T-helper 1 cell treated with Interleukin-12 subunit alpha and Interleukin-12 subunit beta and Interleukin-4 antibody, amounts not matched to agents 30 ng/mL and 1 ng/mL, for 36 hours (primary cell): ENCODE results near the gene NRGN. TPM values are rescaled to one million over a fixed set of nuclear protein-coding genes. Genes with fewer than 3 reads are reported as not detected.

ENCODE experiments used
- intact Hi-C: fragments of 100-400 bp; cut with micrococcal nuclease; formaldehyde crosslinking; loops from one replicate; pipeline ENCODE4 v1.15.1; 2024
- total RNA-seq: library from RNA; stranded (reverse); gene quantifications from 2 replicates; pipeline ENCODE4 v1.2.3, GENCODE V29; 2022

The NRGN gene
- total RNA-seq, 1 donor from 2014 or later: 3.1 TPM

- intact Hi-C loops: no loop called here
Measured at GRCh38 chr11:124776865-124777645, 37.3 kb downstream of the NRGN start.

DNA sequence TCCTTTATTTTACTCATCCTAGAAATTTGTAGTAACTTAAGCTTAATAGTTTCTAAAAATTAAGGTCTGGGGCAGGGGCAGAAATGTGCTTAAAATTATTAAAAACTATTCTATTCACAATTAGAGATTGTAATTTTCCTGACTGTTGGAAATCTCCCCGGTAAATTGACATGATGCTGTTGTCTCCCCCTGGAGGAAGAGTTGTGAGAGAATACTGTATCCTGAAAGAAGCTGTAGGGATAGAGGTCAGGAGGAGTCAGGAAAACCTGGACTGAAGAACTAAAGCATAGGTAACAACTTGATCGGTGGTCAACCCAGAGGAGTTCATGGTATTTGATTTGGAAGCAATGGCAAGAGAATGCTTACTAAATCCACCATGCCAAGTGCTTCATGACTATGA is 38.5 kb downstream of the NRGN start:
- intact Hi-C loops: no loop called here

DNA sequence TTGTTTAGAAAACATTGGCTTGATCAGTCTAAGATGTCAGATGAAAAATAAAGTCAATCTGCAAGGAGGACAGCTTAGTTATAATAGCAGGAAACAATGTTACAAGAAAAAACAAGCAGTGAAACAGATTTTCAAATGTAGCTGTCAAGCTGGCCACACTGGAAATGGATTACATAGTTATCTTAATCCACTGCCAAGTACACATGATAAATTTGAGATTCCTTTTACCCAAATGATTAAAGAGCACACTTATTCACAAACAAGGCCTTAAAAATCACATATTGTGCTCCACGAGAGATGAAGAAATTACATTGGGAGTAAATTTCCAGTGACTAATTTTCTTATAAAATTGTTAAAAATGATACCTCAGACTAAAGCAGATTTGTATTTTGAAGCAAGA is 39.8 kb downstream of the NRGN start:
- intact Hi-C loops: no loop called here

DNA sequence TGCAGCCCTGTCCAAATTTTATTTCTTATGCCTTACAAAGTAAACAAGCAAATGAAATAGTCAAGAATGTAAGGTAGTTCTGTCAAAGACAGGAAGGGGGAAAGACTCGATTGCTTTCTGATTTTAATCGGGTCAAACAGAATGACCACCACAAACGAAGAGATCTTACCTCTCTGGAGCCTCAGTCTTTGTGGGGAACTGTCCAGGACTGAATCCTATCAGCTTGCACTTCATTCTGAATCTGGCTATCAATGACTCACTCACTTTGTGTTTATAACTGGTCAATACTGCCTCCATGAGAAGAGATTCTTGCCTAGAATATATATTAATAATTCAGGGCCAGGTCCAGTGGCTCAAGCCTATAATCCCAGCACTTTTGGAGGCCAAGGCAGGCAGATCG is 43.3 kb downstream of the NRGN start:
- intact Hi-C loops: no loop called here

DNA sequence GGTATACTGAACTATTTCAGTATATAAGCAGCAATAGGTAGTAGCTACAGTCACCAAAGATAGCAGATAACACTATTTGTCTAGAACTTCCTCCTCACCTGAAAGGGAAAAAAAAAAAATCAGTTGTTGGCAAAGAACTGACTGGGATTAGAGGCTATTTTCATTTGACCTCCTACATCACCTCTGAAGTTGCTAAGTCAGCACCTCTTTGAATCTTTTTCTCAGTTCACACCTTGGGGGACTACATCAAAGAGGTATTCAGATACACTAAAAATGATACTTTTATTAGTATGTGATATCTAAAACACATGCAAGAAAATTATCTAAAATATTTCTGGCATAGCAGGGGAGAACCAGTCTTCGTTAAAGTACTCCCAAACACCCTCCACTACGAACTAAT is 44.3 kb downstream of the NRGN start:
- intact Hi-C loops: no loop called here

GRCh38 chr11:124788521-124788920 is 48.8 kb downstream of the NRGN start:
- intact Hi-C loops: no loop called here

- intact Hi-C loops: loop anchor here (2.0 kb wide), 1 partner anchor 169 kb away; the partner anchor contains the start of gene TBRG1
Measured at GRCh38 chr11:124791626-124792341, 52.0 kb downstream of the NRGN start.

DNA sequence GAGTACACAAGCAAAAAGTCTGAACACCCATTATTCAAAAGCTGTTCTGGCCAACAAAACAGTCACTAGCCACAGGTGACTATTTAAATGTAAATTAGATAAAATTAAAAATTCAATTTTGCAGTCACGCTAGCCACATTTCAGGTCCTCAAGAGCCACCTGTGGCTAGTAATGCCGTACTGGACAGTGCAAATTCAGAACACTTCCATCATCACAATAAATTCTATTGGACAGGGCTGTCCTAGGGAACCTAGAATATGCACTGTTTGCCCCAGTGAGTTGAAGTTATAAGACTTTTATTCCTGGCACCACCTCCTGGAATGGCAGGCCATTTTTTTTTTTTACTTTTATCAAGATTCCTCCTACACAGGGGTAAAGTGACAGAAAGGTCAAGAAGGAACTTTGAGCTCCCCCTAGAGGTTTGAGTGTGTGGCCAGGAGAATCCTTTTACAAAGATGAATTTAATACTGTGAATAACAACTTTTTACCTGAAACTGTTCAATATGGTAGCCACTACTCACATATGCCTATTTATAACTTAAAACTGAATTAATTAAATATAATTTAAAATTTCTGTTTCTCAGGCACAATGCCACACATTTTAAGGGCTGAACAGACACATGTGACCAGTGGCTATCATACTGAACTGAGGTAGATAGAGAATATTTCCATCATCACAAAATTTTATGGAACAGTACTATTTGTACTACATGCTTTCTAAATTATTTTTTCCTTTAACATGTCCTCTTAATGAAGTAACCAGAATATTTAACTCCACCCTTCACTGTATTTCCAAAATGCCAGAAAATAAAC is 53.9 kb downstream of the NRGN start:
- intact Hi-C loops: loop anchor here (1.0 to 2.0 kb wide), 4 partner anchors 30 to 171 kb away; partner anchors contain the start of gene TBRG1

DNA sequence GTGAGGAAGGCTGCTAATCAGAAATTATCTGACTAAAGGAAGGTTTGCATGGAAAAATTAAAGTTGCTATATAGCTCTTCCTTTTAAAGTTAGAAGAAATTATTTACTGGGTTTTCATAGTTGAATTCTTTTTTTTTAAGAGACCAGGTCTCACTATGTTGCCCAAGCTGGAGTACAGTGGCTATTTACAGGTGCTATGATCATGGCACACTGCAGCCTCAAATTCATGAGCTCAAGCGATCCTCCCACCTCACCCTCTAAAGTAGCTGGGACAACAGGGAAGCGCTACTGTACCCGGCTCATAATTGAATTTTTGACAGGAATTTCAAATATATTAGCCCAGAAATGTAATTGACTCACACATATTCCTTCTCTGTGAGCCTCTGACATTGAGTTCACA is 56.6 kb downstream of the NRGN start:
- intact Hi-C loops: no loop called here

Other genes starting within 250 kb of the NRGN start
- not detected in 2 replicates for gene OR8B12, start 196.3 kb upstream of the NRGN start, total RNA-seq
- gene OR8A1, start 169.9 kb upstream of the NRGN start, total RNA-seq: not detected in 2 replicates
- not detected in 2 replicates for gene PANX3, start 128.5 kb upstream of the NRGN start, total RNA-seq
- 36.3 and 37.3 TPM in 2 replicates for gene TBRG1, start 117.1 kb upstream of the NRGN start, total RNA-seq
- 5.9 and 6.2 TPM in 2 replicates for gene SIAE, start 66.2 kb upstream of the NRGN start, total RNA-seq
- 1.8 and 3.4 TPM in 2 replicates for gene SPA17, start 66.0 kb upstream of the NRGN start, total RNA-seq
- gene VSIG2, start 12.3 kb downstream of the NRGN start, total RNA-seq: not detected in 2 replicates
- 0.41 and 0.47 TPM in 2 replicates for gene ESAM, start 22.3 kb downstream of the NRGN start, total RNA-seq
- gene MSANTD2, start 60.5 kb downstream of the NRGN start, total RNA-seq: 9.0 and 12.7 TPM in 2 replicates
- 4.6 and 5.6 TPM in 2 replicates for gene ROBO3, start 125.5 kb downstream of the NRGN start, total RNA-seq
- not detected in 2 replicates for gene ROBO4, start 157.9 kb downstream of the NRGN start, total RNA-seq
- not detected in 2 replicates for gene HEPN1, start 179.3 kb downstream of the NRGN start, total RNA-seq
- gene HEPACAM, start 196.1 kb downstream of the NRGN start, total RNA-seq: not detected in 2 replicates
- 3.9 and 4.2 TPM in 2 replicates for gene CCDC15, start 214.3 kb downstream of the NRGN start, total RNA-seq